ENCODE data around the gene CHRDL2.
"Not testable (repeated sequence)": the region's sequence is repeated elsewhere in the genome, so short reads cannot be mapped to it uniquely, and the experiment has no call there.

CHRDL2 gene

GRCh38 chr11:74669211-74670160 is 61.7 kb downstream of the CHRDL2 start:
- DNase-seq = no peak

- DNase-seq = no peak
Measured at GRCh38 chr11:74663315-74663714, 67.9 kb downstream of the CHRDL2 start.

GRCh38 chr11:74662487-74663103 is 68.6 kb downstream of the CHRDL2 start:
- no peak for DNase-seq

- DNase-seq = not testable (repeated sequence)
Measured at GRCh38 chr11:74659124-74659523, 72.1 kb downstream of the CHRDL2 start.

- DNase-seq = no peak
Measured at GRCh38 chr11:74654976-74655375, 76.2 kb downstream of the CHRDL2 start.

- DNase-seq = no peak
Measured at GRCh38 chr11:74650498-74650897, 80.7 kb downstream of the CHRDL2 start.

GRCh38 chr11:74648894-74649293 is 82.3 kb downstream of the CHRDL2 start:
- DNase-seq = no peak

GRCh38 chr11:74647831-74648230 is 83.4 kb downstream of the CHRDL2 start:
- DNase-seq = no peak

GRCh38 chr11:74647404-74647803 is 83.8 kb downstream of the CHRDL2 start:
- no peak for DNase-seq

GRCh38 chr11:74646954-74647353 is 84.3 kb downstream of the CHRDL2 start:
- no peak for DNase-seq
